Measurements from ENCODE around the gene RTN1. TPM values are rescaled to one million over a fixed set of nuclear protein-coding genes. Genes with fewer than 3 reads are reported as not detected.

The RTN1 gene
- total RNA-seq, 8 experiments from 2014 or later = 0.17 to 384 (median 179) TPM

DNA sequence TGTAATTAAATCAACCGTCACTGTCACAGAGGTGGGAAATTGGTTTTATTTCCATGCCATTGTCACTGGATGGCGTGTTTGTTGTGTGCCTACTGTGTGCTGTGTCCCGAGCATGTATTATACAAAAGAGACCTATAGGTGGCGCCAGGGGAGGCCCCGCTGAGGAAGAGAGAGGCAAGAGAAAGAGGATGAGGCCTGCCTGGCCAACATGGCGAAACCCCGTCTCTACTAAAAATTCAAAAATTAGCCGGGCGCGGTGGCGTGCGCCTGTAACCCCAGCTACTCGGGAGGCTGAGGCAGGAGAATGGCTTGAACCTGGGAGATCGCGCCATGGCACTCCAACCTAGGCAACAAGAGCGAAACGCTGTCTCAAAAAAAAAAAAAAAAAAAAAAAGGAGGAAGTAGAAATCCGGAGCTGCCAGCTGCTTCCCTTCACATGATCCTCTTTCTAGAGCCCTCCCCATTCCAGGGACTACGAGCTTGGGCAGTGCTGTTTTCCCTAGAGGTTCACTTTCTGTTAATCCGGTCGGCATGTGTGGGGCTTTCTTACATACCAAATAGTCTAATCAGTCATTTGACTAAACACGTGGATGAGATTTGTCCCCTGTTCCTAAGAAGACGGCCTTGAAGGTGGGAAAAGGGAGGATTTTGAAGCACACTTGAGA is 287.6 kb downstream of the RTN1 start:
- no peak for ATAC-seq (replicated peaks in 6 of 8)
- Histone ChIP-seq H3K4me3 (no peak overlapping the region), H3K27ac (no peak overlapping the region), H3K4me1 (replicated peaks in 1 of 2) (no peaks in the 10 kb centered on the region)
- 68 to 100% (median 83%) methylated on average over 3 to 11 of the region's 23 CpGs; no CpG with 5 or more reads in 2 of the 10 experiments for WGBS, 10 experiments
- in situ Hi-C loops (cut with MboI; ENCODE audit: low pct_unique_long_range_greater_than_20kb in 2 of 9, low sequenced_read_pairs in 9 of 9, unreplicated experiment in 9 of 9) = no loop called here

DNA sequence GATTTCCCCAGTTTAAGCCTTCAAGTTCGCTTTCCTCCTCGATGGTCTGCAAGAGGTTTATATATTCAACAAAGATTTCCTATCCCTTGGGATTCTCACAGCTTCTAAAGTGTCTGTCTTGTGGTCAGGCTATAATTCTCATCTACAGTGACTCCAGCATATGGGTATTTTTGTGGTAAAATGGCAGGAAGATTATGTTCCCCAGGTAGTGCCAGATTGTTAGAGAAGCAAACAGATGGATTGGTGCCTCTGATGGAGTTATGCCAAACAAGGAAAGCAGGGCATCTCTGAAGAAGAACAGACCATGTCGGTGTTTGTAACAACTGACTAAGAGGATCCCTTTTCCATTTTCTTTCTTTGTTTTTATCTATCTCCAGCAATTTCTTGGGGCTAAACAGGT is 288.4 kb downstream of the RTN1 start:
- no peak for ATAC-seq (replicated peaks in 6 of 8)
- no peaks in the 10 kb centered on the region for H3K4me1 ChIP-seq (replicated peaks in 1 of 2)
- H3K27ac ChIP-seq = no peak overlapping the region
- H3K4me3 ChIP-seq = no peak overlapping the region
- 31 to 100% (median 73%) methylated on average over 2 to 3 of the region's 3 CpGs; no CpG with 5 or more reads in 4 of the 10 experiments for WGBS, 10 experiments
- in situ Hi-C loops (cut with MboI; ENCODE audit: low pct_unique_long_range_greater_than_20kb in 2 of 9, low sequenced_read_pairs in 9 of 9, unreplicated experiment in 9 of 9) = no loop called here

GRCh38 chr14:59580911-59581310 is 289.7 kb downstream of the RTN1 start:
- in situ Hi-C loops (cut with MboI; ENCODE audit: low pct_unique_long_range_greater_than_20kb in 2 of 9, low sequenced_read_pairs in 9 of 9, unreplicated experiment in 9 of 9) = no loop called here
- Histone ChIP-seq H3K27ac (no peak overlapping the region), H3K4me1 (replicated peaks in 1 of 2) (no peaks in the 10 kb centered on the region), H3K4me3 (no peak overlapping the region)
- ATAC-seq (replicated peaks in 6 of 8) = no peak
- 16 to 100% (median 70%) methylated on average over 1 to 2 of the region's 2 CpGs; no CpG with 5 or more reads in 2 of the 10 experiments for WGBS, 10 experiments

GRCh38 chr14:59576332-59577294 is 294.0 kb downstream of the RTN1 start, which contains the start of gene CCDC175:
CCDC175 (minus strand) TSS chr14:59576812; CDS start chr14:59576775, 37 bp downstream.
- Histone ChIP-seq H3K4me3 (peak within 1 kb of the TSS; percentile 7 to 35 (median 22)), H3K27ac (no peak within 1 kb of the TSS), H3K4me1 (replicated peaks in 1 of 2) (no peaks in the 10 kb centered on the region)
- in situ Hi-C loops (cut with MboI; ENCODE audit: low pct_unique_long_range_greater_than_20kb in 2 of 9, low sequenced_read_pairs in 9 of 9, unreplicated experiment in 9 of 9) = loop anchor here in 1 of 9 experiments (10.0 kb wide), 1 partner anchor 72 kb away; no protein-coding TSS in a partner anchor
- 8 to 76% (median 48%) methylated on average over 2 to 13 of the region's 46 CpGs; no CpG with 5 or more reads in 2 of the 10 experiments for WGBS, 10 experiments
- peak; percentile 66 to 99 (median 96) for ATAC-seq (replicated peaks in 6 of 8)

DNA sequence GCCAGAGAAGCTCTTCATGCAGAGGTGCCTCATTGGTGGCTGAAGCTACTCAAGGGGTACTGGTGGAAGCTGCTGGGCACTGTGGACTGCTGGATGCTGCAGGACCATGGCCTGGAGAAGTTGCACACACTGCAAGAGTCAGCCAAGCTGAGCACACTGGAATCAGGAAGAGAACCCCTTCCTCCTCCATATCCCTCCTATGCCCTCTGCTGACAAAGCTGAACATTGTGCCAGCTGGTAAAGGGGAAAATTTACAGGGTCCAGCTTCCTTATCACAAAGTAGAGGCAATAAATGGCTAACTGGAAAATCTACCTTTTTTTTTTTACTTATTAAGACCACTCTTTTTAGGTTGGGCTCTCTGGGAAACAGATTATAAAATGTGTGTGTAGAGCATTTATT is 300.5 kb downstream of the RTN1 start:
- in situ Hi-C loops (cut with MboI; ENCODE audit: low pct_unique_long_range_greater_than_20kb in 2 of 9, low sequenced_read_pairs in 9 of 9, unreplicated experiment in 9 of 9) = loop anchor here in 1 of 9 experiments (10.0 kb wide), 1 partner anchor 65 kb away; no protein-coding TSS in a partner anchor
- Histone ChIP-seq H3K4me1 (replicated peaks in 1 of 2) (no peaks in the 10 kb centered on the region), H3K27ac (no peak overlapping the region), H3K4me3 (no peak overlapping the region)
- peak in 2 of 8 experiments; percentile 29 to 50 for ATAC-seq (replicated peaks in 6 of 8)

DNA sequence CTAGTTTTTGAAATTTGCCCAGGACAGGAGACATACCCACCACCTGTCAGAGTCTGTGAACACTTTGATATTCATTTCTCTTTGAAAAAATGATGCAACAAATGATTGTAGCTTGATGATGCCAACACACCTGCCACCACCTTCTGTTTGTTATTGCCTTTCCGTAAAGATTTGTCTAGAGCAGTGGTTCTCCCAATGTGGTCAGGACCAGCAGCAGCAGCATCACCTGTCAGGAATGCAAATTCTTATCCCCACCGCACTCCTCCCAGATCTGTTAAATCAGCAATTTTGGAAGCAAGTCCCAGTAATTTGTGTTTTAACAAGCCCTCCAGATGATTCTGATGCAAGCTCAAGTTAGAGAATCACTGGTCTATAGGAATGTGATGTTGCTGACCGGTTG is 303.9 kb downstream of the RTN1 start:
- no peaks in the 10 kb centered on the region for H3K4me1 ChIP-seq (replicated peaks in 1 of 2)
- WGBS, 10 experiments = 13 to 100% (median 94%) methylated on average over 1 to 3 of the region's 3 CpGs; no CpG with 5 or more reads in 3 of the 10 experiments
- in situ Hi-C loops (cut with MboI; ENCODE audit: low pct_unique_long_range_greater_than_20kb in 2 of 9, low sequenced_read_pairs in 9 of 9, unreplicated experiment in 9 of 9) = no loop called here
- ATAC-seq (replicated peaks in 6 of 8) = no peak
- no peak overlapping the region for H3K4me3 ChIP-seq
- H3K27ac ChIP-seq = no peak overlapping the region

DNA sequence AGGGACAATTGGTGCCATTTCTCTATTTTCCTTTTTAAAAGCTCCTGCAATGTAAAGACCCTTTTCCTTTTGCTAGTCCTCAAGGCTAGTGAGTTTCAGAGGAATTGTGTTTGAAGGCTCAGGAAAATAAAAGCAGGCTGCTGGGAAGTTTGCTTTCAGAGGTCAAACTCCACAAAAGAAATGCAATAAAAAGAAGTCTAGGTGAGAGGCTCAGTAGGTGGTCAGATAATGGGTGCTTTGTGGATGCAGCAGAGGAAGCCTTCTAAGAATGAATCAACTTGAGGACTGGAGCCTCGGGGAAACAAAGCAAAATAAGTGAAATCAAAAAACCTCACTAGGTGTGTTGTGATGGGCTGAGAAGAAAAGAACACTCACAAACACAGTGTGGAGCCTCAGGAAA is 304.3 kb downstream of the RTN1 start:
- in situ Hi-C loops (cut with MboI; ENCODE audit: low pct_unique_long_range_greater_than_20kb in 2 of 9, low sequenced_read_pairs in 9 of 9, unreplicated experiment in 9 of 9) = no loop called here
- ATAC-seq (replicated peaks in 6 of 8) = no peak
- 0 to 50% (median 22%) methylated on average over 1 of the region's 1 CpG; no CpG with 5 or more reads in 4 of the 10 experiments for WGBS, 10 experiments
- Histone ChIP-seq H3K4me1 (replicated peaks in 1 of 2) (no peaks in the 10 kb centered on the region), H3K27ac (no peak overlapping the region), H3K4me3 (no peak overlapping the region)

GRCh38 chr14:59565087-59565486 is 305.5 kb downstream of the RTN1 start:
- in situ Hi-C loops (cut with MboI; ENCODE audit: low pct_unique_long_range_greater_than_20kb in 2 of 9, low sequenced_read_pairs in 9 of 9, unreplicated experiment in 9 of 9) = no loop called here
- Histone ChIP-seq H3K27ac (no peak overlapping the region), H3K4me1 (replicated peaks in 1 of 2) (no peaks in the 10 kb centered on the region), H3K4me3 (no peak overlapping the region)
- ATAC-seq (replicated peaks in 6 of 8) = no peak
- 40 to 100% (median 88%) methylated on average over 1 of the region's 1 CpG; no CpG with 5 or more reads in 4 of the 10 experiments for WGBS, 10 experiments

GRCh38 chr14:59564366-59564765 is 306.2 kb downstream of the RTN1 start:
- no peak overlapping the region for H3K4me3 ChIP-seq
- H3K4me1 ChIP-seq (replicated peaks in 1 of 2) = no peaks in the 10 kb centered on the region
- in situ Hi-C loops (cut with MboI; ENCODE audit: low pct_unique_long_range_greater_than_20kb in 2 of 9, low sequenced_read_pairs in 9 of 9, unreplicated experiment in 9 of 9) = no loop called here
- 0 to 32% (median 28%) methylated on average over 1 to 2 of the region's 2 CpGs; no CpG with 5 or more reads in 3 of the 10 experiments for WGBS, 10 experiments
- peak in 1 of 8 experiments; percentile 37 for ATAC-seq (replicated peaks in 6 of 8)
- no peak overlapping the region for H3K27ac ChIP-seq

GRCh38 chr14:59547310-59547709 is 323.3 kb downstream of the RTN1 start:
- 0 to 100% (median 85%) methylated on average over 1 to 2 of the region's 2 CpGs for WGBS, 10 experiments
- no peaks in the 10 kb centered on the region for H3K4me1 ChIP-seq (replicated peaks in 1 of 2)
- H3K4me3 ChIP-seq = no peak overlapping the region
- no peak for ATAC-seq (replicated peaks in 6 of 8)
- in situ Hi-C loops (cut with MboI; ENCODE audit: low pct_unique_long_range_greater_than_20kb in 2 of 9, low sequenced_read_pairs in 9 of 9, unreplicated experiment in 9 of 9) = loop anchor here in 1 of 9 experiments (25.0 kb wide), 1 partner anchor 365 kb away; the partner anchor contains the start of gene LRRC9
- no peak overlapping the region for H3K27ac ChIP-seq

All from motor neuron (in vitro differentiated cells).